Muscle of leg (tissue), 11 donors: ENCODE measurements around the gene DDX51. TPM values are rescaled to one million over a fixed set of nuclear protein-coding genes. Genes with fewer than 3 reads are reported as not detected.
"Not testable (repeated sequence)": the region's sequence is repeated elsewhere in the genome, so short reads cannot be mapped to it uniquely, and the experiment has no call there.

Experiments
- DNase-seq: peaks from one replicate; pipeline ENCODE4 v3.0.0; 2013
- H3K27ac ChIP-seq: one replicate; pipeline ENCODE4 v1.5.1; 2013; ENCODE audit warnings: mild to moderate bottlenecking, low read length, control low read depth
- H3K27me3 ChIP-seq: one replicate; pipeline ENCODE4 v1.6.1; 2013; ENCODE audit warnings: low read length; ENCODE audit not compliant: control insufficient read depth, insufficient read depth
- H3K36me3 ChIP-seq: one replicate; pipeline ENCODE4 v1.6.1; 2013; ENCODE audit warnings: low read length; ENCODE audit not compliant: control insufficient read depth, insufficient read depth
- H3K4me1 ChIP-seq: one replicate; pipeline ENCODE4 v1.6.1; 2013; ENCODE audit warnings: low read length; ENCODE audit not compliant: control insufficient read depth, insufficient read depth
- H3K4me3 ChIP-seq: one replicate; pipeline ENCODE4 v1.5.1; 2013; ENCODE audit warnings: low read length, control low read depth
- H3K9me3 ChIP-seq: replicated peaks from 2 replicates; pipeline ENCODE4 v1.6.1; 2013; ENCODE audit warnings: low read depth, low read length; ENCODE audit not compliant: control insufficient read depth
- WGBS: methylation state at CpG from one replicate; pipeline ENCODE4 v1.1.5; 2013; ENCODE audit warnings: missing lambda C conversion rate; ENCODE audit not compliant: insufficient coverage; 5-methylcytosine and 5-hydroxymethylcytosine counted together
- polyA plus RNA-seq, 8 donors: library from polyadenylated mRNA; unstranded; fragments of 120-200 nt; gene quantifications; one replicate each; pipeline versions ENCODE4 v1.2.1 to v1.2.3, GENCODE V29; 2013; ENCODE audit warnings: inconsistent platforms in 1 of 8, low replicate concordance in 1 of 8; ENCODE audit not compliant: insufficient read length in 8 of 8, insufficient read depth in 1 of 8
- total RNA-seq: library from RNA; stranded (reverse); fragments of 120-200 nt; gene quantifications from one replicate; pipeline ENCODE4 v1.2.4, GENCODE V29; 2013

DDX51 gene
- total and polyA plus RNA-seq, 9 donors, result 5.7 to 18.0 (median 14.3) TPM

DNA sequence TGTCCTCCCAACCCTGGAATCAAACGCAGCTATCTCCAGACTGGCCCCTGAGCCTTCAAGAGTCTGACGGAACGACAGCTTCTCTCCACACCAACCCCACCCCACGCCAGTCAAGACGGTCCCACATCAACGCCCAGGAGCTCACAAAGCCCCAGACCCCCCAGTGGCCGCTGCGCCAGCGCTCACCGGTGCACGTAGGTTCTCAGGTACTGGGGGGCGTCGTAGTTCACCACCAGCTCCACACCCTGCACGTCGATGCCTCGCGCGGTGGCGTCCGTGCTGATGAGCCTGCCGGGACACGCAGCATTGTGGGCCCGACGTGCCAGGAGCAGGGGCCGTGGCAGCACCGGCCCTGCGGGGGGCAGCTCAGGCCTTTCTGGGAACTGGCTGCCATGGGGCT is 4.2 kb downstream of the DDX51 start:
- H3K27ac ChIP-seq, result no peak overlapping the region
- no peak overlapping the region for H3K4me3 ChIP-seq
- H3K36me3 ChIP-seq, result peaks cover 40% of the 10 kb centered on the region
- H3K9me3 ChIP-seq, result no peaks in the 10 kb centered on the region
- peaks cover 12% of the 10 kb centered on the region for H3K4me1 ChIP-seq
- WGBS, result 94% methylated on average over 27 of the region's 27 CpGs
- no peaks in the 10 kb centered on the region for H3K27me3 ChIP-seq
- DNase-seq, result no peak

DNA sequence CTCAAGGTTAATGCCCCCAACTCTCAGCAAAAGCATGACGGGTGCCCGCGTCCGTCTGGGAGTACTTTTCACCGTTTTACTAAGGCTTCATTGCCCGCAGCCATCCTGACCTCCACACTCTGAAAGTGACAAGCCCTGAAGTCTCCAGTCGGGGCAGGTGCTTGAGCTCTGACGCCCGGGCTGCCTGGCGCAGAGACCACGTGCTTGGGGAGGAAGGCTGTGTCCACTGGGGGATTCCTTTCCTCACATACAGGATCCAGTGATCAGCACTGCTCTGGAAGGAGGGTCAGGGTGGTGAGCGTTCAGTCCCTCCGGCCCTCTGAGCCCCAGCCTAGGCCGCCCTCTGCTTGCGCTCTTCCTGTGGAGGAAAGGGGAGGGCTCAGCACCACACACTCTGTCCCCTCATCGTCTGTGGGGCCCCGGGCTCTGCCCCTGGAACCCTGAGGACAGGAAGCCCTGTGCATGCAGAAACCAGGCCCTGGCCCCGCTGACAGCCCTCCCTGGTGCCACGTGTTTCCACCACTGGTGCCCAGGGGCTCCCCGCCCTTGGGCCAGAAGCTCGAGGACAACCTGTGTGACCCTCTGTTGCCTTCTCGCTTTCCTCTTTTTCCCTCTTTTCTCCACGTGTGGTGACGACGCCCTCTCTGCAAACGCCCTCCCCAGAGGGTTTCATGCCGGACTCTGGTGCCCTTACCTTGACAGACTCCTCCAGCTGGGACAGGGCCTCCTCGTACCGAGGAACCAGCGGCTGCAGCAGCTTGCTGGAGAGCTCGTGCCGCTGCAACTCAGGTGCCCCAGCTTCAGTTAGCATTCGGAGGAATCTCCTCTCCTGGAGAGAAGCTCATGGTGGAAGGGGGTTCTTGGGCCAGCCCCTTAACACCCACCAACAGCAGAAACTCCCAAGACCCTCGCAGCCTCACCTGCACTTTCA is 4.9 kb downstream of the DDX51 start:
- Histone ChIP-seq H3K36me3 (peaks cover 40% of the 10 kb centered on the region), H3K27me3 (no peaks in the 10 kb centered on the region), H3K27ac (no peak overlapping the region), H3K9me3 (no peaks in the 10 kb centered on the region), H3K4me3 (no peak overlapping the region), H3K4me1 (peaks cover 9% of the 10 kb centered on the region)
- WGBS, result 90% methylated on average over 22 of the region's 34 CpGs
- no peak for DNase-seq

DNA sequence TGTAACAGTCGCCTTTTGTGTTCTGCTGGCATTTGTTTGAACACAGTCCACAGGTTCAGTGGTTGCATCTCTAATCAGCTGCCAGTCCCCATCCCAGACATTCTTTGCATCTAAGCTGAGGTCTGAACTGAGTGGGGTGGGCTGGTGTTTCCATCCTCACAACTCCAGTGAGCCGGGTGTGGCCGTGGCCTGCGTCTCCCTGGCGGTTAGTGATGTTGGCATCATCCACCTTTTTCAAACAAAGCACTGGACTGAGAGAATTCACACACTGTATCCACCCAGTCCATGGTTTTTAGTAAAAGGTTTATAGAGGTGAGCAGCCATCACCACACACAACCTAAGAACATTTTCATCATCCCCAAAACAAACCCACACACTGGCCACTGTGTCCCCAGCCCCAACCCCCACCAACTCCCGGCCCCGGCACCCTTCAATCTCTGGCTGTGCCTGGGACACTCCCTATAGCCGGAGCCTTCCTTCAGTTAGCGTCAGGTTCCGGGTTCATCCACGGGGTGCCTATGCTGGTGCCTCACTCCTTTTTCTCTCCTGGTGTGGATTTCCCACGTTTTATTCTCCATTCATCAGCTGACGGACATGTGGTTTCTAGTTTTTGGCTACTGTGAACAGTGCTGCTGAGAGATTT is 6.5 kb downstream of the DDX51 start:
- WGBS, result 74% methylated on average over 7 of the region's 13 CpGs
- Histone ChIP-seq H3K36me3 (peaks cover 40% of the 10 kb centered on the region), H3K27ac (no peak overlapping the region), H3K9me3 (no peaks in the 10 kb centered on the region), H3K27me3 (no peaks in the 10 kb centered on the region), H3K4me3 (no peak overlapping the region), H3K4me1 (peaks cover under 1% of the 10 kb centered on the region)
- DNase-seq, result no peak

DNA sequence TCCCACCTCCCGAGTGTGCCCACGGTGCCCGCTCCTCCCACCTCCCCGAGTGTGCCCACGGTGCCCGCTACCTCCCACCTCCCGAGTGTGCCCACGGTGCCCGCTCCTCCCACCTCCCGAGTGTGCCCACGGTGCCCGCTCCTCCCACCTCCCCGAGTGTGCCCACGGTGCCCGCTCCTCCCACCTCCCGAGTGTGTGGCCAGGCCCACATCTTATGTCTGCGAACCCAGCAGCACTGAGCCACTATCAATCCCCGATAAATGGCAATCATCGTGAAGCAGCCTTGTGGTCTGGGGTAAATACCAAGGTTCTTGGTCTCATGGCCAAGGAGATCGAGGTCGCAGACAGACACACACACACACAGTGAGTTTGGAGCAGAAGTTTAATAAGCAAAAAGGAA is 7.9 kb downstream of the DDX51 start:
- peaks cover 26% of the 10 kb centered on the region for H3K36me3 ChIP-seq
- DNase-seq, H3K27me3 ChIP-seq, H3K27ac ChIP-seq, H3K4me3 ChIP-seq, H3K4me1 ChIP-seq, H3K9me3 ChIP-seq: not testable (repeated sequence)
- 85% methylated on average over 7 of the region's 21 CpGs for WGBS

DNA sequence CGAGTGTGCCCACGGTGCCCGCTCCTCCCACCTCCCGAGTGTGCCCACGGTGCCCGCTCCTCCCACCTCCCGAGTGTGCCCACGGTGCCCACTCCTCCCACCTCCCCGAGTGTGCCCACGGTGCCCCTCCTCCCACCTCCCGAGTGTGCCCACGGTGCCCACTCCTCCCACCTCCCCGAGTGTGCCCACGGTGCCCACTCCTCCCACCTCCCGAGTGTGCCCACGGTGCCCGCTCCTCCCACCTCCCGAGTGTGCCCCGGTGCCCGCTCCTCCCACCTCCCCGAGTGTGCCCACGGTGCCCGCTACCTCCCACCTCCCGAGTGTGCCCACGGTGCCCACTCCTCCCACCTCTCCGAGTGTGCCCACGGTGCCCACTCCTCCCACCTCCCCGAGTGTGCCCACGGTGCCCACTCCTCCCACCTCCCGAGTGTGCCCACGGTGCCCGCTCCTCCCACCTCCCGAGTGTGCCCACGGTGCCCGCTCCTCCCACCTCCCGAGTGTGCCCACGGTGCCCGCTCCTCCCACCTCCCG is 9.4 kb downstream of the DDX51 start:
- 100% methylated on average over 5 of the region's 39 CpGs for WGBS
- H3K9me3 ChIP-seq, H3K27ac ChIP-seq, H3K4me3 ChIP-seq, DNase-seq, H3K4me1 ChIP-seq, H3K27me3 ChIP-seq: not testable (repeated sequence)
- H3K36me3 ChIP-seq, result peaks cover 11% of the 10 kb centered on the region

DNA sequence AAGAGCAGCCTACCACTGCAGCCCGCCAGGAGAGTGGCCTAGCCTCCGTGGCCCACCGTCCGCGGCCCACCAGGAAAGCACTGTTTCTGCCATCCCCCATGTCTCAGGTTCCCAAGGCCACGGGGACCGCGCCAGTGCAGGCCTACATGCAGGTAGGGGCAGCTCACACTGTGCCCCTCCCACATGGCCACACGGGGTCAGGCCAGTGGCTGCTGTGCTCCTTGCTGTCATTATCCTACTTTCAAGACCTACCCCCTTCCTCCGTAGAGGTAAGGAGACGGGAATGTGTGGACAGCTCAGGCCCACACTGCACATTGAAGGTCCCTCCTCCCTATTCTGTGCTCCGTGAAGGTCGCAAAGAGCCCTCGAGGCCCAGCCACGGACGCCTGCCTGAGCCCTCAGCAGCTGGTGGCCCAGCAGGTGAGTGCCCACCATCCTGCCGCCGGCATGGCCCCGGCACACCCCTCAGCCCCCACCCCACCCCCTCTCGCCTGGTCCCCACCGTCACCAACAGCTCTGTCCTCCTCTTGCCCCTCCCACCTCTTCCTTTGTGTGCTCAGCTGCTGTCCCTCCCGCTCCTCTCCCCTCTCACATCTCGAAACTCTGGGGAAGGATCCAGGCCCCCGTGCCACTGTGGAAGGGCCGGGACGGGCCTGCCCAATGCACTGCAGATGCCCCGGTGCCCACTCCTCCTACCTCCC is 10.0 kb downstream of the DDX51 start:
- Histone ChIP-seq H3K27me3 (no peaks in the 10 kb centered on the region), H3K27ac (no peak overlapping the region), H3K4me3 (no peak overlapping the region), H3K4me1 (no peaks in the 10 kb centered on the region), H3K36me3 (peaks cover 5% of the 10 kb centered on the region), H3K9me3 (no peaks in the 10 kb centered on the region)
- no peak for DNase-seq
- 55% methylated on average over 23 of the region's 27 CpGs for WGBS

DNA sequence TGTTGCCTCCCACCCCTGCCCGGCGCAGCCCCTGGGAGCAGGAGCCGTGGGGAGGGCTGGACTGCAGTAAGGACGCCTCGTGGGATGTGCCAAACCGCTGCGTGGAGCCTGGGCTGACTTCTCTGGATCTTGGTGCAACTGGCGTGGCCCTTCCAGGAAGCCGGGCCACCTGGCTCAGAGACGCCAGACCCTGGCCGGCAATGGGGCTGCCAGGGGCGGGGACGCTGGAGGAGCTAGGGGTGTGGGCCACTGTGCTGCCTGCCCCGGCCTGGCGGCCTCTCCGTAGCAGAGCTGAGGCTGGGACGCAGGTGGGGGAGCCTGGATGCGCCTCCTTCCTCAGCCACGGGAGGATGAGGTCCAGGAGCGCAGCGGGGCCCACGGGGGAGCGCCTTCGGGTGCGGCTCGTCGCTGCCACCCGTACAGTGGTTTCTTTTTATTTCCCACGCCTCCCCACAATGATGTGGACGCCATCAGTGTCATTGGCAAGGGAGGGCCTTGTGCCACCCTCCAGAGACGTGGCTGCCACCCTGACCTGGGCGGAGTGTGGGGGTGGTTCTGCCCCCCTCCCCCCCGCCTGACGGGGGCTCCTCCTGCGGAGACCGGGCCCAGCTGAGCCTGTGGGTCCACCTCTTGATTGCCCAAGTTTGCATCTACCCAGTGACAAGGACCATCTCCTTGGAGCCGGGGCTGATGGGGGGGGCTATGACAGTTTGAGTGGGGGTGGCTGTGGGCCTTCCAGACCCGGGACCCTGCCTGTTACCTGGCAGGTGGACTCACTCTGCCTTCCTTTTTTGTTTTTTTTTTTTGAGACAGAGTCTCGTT is 11.3 kb downstream of the DDX51 start:
- Histone ChIP-seq H3K27ac (no peak overlapping the region), H3K9me3 (peaks cover 3% of the 10 kb centered on the region), H3K27me3 (no peaks in the 10 kb centered on the region), H3K4me3 (no peak overlapping the region), H3K4me1 (no peaks in the 10 kb centered on the region), H3K36me3 (peaks cover 2% of the 10 kb centered on the region)
- no peak for DNase-seq
- WGBS, result 90% methylated on average over 30 of the region's 39 CpGs

DNA sequence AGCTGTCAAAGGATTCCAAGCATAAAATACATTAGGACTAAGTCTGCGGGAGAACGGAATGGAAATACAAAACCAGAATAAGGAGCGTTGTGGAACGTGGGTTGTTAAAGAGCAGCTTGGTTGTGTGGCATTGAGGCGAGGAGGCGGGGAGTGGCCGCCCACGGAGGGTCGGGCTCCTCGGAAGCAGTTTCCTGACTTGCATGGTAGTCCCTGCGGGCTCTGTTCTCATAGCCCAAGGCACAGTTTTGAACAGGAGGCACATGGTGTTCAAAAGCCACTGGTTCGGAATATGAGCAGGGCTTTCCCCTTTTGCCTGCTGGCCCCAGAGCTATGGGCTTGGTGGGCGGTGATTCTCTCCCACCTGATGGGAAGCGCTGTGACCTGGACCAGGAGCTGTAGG is 12.2 kb downstream of the DDX51 start:
- WGBS, result 90% methylated on average over 8 of the region's 14 CpGs

DNA sequence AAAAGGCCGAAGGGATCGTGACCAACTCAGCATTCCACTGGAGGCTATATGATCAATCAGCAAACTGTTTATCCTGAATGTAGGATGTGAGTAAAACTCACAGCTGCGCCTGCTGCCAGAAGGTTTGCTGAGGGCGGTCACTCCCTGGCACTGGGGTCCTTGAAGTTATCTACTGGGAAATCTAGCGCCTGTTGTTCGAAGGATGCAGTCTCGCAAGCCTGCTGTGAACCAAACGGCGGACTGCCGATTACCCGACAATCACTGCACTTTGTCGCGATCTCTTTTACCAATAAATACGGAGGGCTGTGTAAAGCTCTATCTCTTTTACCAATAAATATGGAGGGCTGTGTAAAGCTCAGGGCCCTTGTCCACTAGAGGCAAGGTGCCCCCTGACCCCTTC is 12.9 kb downstream of the DDX51 start:
- H3K9me3 ChIP-seq, result peaks cover 6% of the 10 kb centered on the region
- no peaks in the 10 kb centered on the region for H3K4me1 ChIP-seq
- no peaks in the 10 kb centered on the region for H3K27me3 ChIP-seq
- H3K36me3 ChIP-seq, result peaks cover 17% of the 10 kb centered on the region
- 96% methylated on average over 5 of the region's 14 CpGs for WGBS
- no peak for DNase-seq
- H3K4me3 ChIP-seq, result no peak overlapping the region
- no peak overlapping the region for H3K27ac ChIP-seq

More for the DNA sequence above, 12.2 kb downstream of the DDX51 start:
- Histone ChIP-seq H3K4me1 (no peaks in the 10 kb centered on the region), H3K27ac (no peak overlapping the region), H3K27me3 (no peaks in the 10 kb centered on the region), H3K9me3 (peaks cover 6% of the 10 kb centered on the region), H3K4me3 (no peak overlapping the region), H3K36me3 (peaks cover 10% of the 10 kb centered on the region)
- no peak for DNase-seq
